HepG2 (cell line): ENCODE results near the gene TMEM145. TPM values are rescaled to one million over a fixed set of nuclear protein-coding genes. Genes with fewer than 3 reads are reported as not detected.

Source experiments
- CHCHD3 ChIP-seq: sonication (generic); formaldehyde crosslinking; IDR thresholded peaks from 2 replicates; pipeline ENCODE4 v1.8.0; 2022; ENCODE audit warnings: mild to moderate bottlenecking, missing genetic modification reagents, moderate library complexity
- HNRNPH1 ChIP-seq: fragments of 200-400 bp; formaldehyde crosslinking; optimal IDR thresholded peaks from 2 replicates; pipeline ENCODE3; 2017; ENCODE audit warnings: mild to moderate bottlenecking, low read depth, low read length
- IKZF4 ChIP-seq: sonication (generic); formaldehyde crosslinking; IDR thresholded peaks from 2 replicates; pipeline ENCODE4 v1.5.1; 2020; ENCODE audit warnings: borderline replicate concordance, mild to moderate bottlenecking, low read depth, missing genetic modification reagents; ENCODE audit errors: not compliant biosample characterization
- MIER2 ChIP-seq: IDR thresholded peaks from 2 replicates; pipeline ENCODE4 v1.6.1; 2016; ENCODE audit warnings: missing biosample characterization, missing genetic modification reagents
- PRPF4 ChIP-seq: fragments of 200-400 bp; formaldehyde crosslinking; IDR thresholded peaks from 2 replicates; pipeline ENCODE4 v1.6.1; 2016; ENCODE audit warnings: low read length, low read depth; ENCODE audit not compliant: poor library complexity, severe bottlenecking
- RFX5 ChIP-seq: IDR thresholded peaks from 2 replicates; pipeline ENCODE4 v1.6.1; 2011; ENCODE audit warnings: low read depth, low read length, improper control_type of control experiment
- TBX3 ChIP-seq: fragments of 450-650 bp; IDR thresholded peaks from 2 replicates; pipeline ENCODE4 v1.6.1; 2017; ENCODE audit warnings: antibody characterized with exemption, mild to moderate bottlenecking, inconsistent platforms, borderline replicate concordance
- ZFP36L2 ChIP-seq: sonication (generic); formaldehyde crosslinking; IDR thresholded peaks from 2 replicates; pipeline ENCODE4 v1.4.0; 2020; ENCODE audit warnings: missing genetic modification reagents
- ZFY ChIP-seq: sonication (generic); formaldehyde crosslinking; IDR thresholded peaks from 2 replicates; pipeline ENCODE4 v1.4.0; 2020; ENCODE audit warnings: missing genetic modification reagents
- ZNF24 ChIP-seq: fragments of 450-650 bp; IDR thresholded peaks from 2 replicates; pipeline ENCODE4 v1.6.1; 2017; ENCODE audit warnings: antibody characterized with exemption, mild to moderate bottlenecking
- ZNF282 ChIP-seq: fragments of 450-650 bp; IDR thresholded peaks from 2 replicates; pipeline ENCODE4 v1.6.1; 2018; ENCODE audit not compliant: partially characterized antibody
- polyA plus RNA-seq, 8 experiments: library from polyadenylated mRNA; depleted of rRNA in 3 of 8; stranded (reverse) in 7 of 8; unstranded in 1 of 8; fragments of >200 nt; fragmentation: Illumina TruSeq in 4 of 8; extraction: Trizol in 4 of 8; gene quantifications; 2 replicates each; pipeline versions ENCODE4 v1.2.1 to v1.2.3, GENCODE V29; 2011 to 2016; ENCODE audit warnings: low read depth in 4 of 8, missing spikeins in 1 of 8, mixed read lengths in 1 of 8; ENCODE audit not compliant: insufficient read depth in 1 of 8
- total RNA-seq, 5 experiments: library from RNA; depleted of rRNA; stranded (reverse); fragments of >200 nt; fragmentation: Illumina TruSeq; extraction: Trizol; gene quantifications; 2 replicates each; pipeline ENCODE4 v1.2.3, GENCODE V29; 2016; ENCODE audit warnings: low read depth in 1 of 5
- TF ChIP-seq, protein P1 (sequence below): sonication (generic); formaldehyde crosslinking; IDR thresholded peaks from 2 replicates; pipeline ENCODE4; 2020; ENCODE audit warnings: missing genetic modification reagents, mild to moderate bottlenecking, borderline replicate concordance
- TF ChIP-seq, protein P2 (sequence below): sonication (generic); formaldehyde crosslinking; IDR thresholded peaks from 2 replicates; pipeline ENCODE4 v1.4.0; 2020; ENCODE audit warnings: missing genetic modification reagents
- TF ChIP-seq, protein P3 (sequence below): fragments of 450-650 bp; IDR thresholded peaks from 2 replicates; pipeline ENCODE4 v1.6.1; 2017; ENCODE audit warnings: mild to moderate bottlenecking
- TF ChIP-seq, protein P4 (sequence below): sonication (generic); IDR thresholded peaks from 2 replicates; pipeline ENCODE4 v1.6.1; 2016; ENCODE audit warnings: low read depth, borderline replicate concordance
- TF ChIP-seq, protein P5 (sequence below): IDR thresholded peaks from 2 replicates; pipeline ENCODE4 v1.6.1; 2012; ENCODE audit warnings: inconsistent platforms

The TMEM145 gene
- total and polyA plus RNA-seq, 2 of the 13 experiments (the other 11 are each of a cell fraction or from before 2014, with no cell fraction given), result 0.07 to 5.1 TPM

DNA sequence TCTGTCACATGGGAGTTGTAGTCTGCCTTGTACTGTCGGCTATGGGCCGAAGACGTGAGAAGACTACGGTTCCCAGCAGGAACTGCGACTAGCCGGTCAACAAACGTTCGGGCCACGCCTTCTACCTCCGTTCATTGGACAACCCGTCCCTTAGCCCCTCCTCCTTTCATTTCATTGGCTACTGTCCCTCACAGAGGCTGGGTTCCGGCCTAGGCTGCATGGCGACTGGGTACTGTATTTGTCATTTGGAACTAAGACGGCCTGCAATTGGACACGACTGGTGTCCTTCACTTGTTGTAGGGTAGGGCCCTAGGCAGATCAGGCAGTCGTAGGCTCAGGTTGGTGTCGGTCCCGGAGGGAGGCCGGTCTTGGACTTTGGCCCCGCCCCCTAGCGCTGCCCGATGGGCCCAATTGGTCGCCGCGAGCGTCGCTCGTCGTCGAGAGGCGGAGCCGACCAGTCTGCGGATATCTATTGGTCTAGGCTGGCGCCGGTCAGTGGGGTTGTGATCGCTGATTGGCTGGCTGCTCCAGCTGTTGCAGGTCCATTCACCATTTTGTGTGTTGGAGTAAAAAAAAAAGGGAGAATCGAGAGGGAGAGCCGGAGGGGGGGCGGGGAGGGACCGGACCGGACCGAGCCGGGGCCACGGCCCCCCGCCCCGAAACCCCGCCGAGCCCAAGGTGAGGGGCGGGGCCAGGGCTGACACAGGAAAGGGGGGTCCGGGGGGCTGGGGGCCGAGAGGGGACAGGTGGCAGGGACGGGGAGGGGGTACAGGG lies 44.2 kb upstream of the TMEM145 start, which contains the start of gene CIC (continued):
- TF ChIP-seq, protein P1, sequence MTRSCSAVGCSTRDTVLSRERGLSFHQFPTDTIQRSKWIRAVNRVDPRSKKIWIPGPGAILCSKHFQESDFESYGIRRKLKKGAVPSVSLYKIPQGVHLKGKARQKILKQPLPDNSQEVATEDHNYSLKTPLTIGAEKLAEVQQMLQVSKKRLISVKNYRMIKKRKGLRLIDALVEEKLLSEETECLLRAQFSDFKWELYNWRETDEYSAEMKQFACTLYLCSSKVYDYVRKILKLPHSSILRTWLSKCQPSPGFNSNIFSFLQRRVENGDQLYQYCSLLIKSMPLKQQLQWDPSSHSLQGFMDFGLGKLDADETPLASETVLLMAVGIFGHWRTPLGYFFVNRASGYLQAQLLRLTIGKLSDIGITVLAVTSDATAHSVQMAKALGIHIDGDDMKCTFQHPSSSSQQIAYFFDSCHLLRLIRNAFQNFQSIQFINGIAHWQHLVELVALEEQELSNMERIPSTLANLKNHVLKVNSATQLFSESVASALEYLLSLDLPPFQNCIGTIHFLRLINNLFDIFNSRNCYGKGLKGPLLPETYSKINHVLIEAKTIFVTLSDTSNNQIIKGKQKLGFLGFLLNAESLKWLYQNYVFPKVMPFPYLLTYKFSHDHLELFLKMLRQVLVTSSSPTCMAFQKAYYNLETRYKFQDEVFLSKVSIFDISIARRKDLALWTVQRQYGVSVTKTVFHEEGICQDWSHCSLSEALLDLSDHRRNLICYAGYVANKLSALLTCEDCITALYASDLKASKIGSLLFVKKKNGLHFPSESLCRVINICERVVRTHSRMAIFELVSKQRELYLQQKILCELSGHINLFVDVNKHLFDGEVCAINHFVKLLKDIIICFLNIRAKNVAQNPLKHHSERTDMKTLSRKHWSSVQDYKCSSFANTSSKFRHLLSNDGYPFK (CRISPR knock-in tag), result peak; percentile 55; the same call in 1 of the 2 replicates
- TF ChIP-seq ZNF24 (no peak), MIER2 (CRISPR knock-in tag) (no peak), CHCHD3 (CRISPR knock-in tag) (no peak), IKZF4 (CRISPR knock-in tag) (no peak), ZFY (CRISPR knock-in tag) (0 out of 2 replicates have a peak, but pooled peaks have one; percentile 9), ZFP36L2 (no peak), TBX3 (no peak), RFX5 (peak; percentile 77), PRPF4 (no peak), ZNF282 (no peak), HNRNPH1 (no peak)
- TF ChIP-seq, protein P2, sequence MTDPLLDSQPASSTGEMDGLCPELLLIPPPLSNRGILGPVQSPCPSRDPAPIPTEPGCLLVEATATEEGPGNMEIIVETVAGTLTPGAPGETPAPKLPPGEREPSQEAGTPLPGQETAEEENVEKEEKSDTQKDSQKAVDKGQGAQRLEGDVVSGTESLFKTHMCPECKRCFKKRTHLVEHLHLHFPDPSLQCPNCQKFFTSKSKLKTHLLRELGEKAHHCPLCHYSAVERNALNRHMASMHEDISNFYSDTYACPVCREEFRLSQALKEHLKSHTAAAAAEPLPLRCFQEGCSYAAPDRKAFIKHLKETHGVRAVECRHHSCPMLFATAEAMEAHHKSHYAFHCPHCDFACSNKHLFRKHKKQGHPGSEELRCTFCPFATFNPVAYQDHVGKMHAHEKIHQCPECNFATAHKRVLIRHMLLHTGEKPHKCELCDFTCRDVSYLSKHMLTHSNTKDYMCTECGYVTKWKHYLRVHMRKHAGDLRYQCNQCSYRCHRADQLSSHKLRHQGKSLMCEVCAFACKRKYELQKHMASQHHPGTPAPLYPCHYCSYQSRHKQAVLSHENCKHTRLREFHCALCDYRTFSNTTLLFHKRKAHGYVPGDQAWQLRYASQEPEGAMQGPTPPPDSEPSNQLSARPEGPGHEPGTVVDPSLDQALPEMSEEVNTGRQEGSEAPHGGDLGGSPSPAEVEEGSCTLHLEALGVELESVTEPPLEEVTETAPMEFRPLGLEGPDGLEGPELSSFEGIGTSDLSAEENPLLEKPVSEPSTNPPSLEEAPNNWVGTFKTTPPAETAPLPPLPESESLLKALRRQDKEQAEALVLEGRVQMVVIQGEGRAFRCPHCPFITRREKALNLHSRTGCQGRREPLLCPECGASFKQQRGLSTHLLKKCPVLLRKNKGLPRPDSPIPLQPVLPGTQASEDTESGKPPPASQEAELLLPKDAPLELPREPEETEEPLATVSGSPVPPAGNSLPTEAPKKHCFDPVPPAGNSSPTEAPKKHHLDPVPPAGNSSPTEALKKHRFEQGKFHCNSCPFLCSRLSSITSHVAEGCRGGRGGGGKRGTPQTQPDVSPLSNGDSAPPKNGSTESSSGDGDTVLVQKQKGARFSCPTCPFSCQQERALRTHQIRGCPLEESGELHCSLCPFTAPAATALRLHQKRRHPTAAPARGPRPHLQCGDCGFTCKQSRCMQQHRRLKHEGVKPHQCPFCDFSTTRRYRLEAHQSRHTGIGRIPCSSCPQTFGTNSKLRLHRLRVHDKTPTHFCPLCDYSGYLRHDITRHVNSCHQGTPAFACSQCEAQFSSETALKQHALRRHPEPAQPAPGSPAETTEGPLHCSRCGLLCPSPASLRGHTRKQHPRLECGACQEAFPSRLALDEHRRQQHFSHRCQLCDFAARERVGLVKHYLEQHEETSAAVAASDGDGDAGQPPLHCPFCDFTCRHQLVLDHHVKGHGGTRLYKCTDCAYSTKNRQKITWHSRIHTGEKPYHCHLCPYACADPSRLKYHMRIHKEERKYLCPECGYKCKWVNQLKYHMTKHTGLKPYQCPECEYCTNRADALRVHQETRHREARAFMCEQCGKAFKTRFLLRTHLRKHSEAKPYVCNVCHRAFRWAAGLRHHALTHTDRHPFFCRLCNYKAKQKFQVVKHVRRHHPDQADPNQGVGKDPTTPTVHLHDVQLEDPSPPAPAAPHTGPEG (CRISPR knock-in tag), result no peak
- TF ChIP-seq, protein P3, sequence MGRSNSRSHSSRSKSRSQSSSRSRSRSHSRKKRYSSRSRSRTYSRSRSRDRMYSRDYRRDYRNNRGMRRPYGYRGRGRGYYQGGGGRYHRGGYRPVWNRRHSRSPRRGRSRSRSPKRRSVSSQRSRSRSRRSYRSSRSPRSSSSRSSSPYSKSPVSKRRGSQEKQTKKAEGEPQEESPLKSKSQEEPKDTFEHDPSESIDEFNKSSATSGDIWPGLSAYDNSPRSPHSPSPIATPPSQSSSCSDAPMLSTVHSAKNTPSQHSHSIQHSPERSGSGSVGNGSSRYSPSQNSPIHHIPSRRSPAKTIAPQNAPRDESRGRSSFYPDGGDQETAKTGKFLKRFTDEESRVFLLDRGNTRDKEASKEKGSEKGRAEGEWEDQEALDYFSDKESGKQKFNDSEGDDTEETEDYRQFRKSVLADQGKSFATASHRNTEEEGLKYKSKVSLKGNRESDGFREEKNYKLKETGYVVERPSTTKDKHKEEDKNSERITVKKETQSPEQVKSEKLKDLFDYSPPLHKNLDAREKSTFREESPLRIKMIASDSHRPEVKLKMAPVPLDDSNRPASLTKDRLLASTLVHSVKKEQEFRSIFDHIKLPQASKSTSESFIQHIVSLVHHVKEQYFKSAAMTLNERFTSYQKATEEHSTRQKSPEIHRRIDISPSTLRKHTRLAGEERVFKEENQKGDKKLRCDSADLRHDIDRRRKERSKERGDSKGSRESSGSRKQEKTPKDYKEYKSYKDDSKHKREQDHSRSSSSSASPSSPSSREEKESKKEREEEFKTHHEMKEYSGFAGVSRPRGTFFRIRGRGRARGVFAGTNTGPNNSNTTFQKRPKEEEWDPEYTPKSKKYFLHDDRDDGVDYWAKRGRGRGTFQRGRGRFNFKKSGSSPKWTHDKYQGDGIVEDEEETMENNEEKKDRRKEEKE, result no peak
- TF ChIP-seq, protein P4, sequence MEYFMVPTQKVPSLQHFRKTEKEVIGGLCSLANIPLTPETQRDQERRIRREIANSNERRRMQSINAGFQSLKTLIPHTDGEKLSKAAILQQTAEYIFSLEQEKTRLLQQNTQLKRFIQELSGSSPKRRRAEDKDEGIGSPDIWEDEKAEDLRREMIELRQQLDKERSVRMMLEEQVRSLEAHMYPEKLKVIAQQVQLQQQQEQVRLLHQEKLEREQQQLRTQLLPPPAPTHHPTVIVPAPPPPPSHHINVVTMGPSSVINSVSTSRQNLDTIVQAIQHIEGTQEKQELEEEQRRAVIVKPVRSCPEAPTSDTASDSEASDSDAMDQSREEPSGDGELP, result peak; percentile 99
- TF ChIP-seq, protein P5, sequence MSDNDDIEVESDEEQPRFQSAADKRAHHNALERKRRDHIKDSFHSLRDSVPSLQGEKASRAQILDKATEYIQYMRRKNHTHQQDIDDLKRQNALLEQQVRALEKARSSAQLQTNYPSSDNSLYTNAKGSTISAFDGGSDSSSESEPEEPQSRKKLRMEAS, result no peak
